K562 (cell line): ENCODE data around the gene MAP7D1. TPM values are rescaled to one million over a fixed set of nuclear protein-coding genes. Genes with fewer than 3 reads are reported as not detected.

Experiments
- ADNP ChIP-seq: fragments of 200-800 bp; sonication (Bioruptor generic); IDR thresholded peaks from 2 replicates; pipeline ENCODE4 v1.6.1; 2016; ENCODE audit warnings: missing genetic modification characterization, missing compliant biosample characterization
- DDX20 ChIP-seq: fragments of 450-650 bp; IDR thresholded peaks from 2 replicates; pipeline ENCODE4 v1.6.1; 2016; ENCODE audit warnings: missing genetic modification characterization, low read depth, mild to moderate bottlenecking, missing compliant biosample characterization, moderate library complexity
- HDAC1 ChIP-seq, 2 experiments: fragments of 450-650 bp; IDR thresholded peaks; 2 replicates each; pipeline ENCODE4 v1.6.1; 2016 to 2017; ENCODE audit warnings: inconsistent platforms in 1 of 2, mild to moderate bottlenecking in 1 of 2, moderate library complexity in 1 of 2
- HDGF ChIP-seq: fragments of 450-650 bp; IDR thresholded peaks from 2 replicates; pipeline ENCODE4 v1.6.1; 2016
- MBD2 ChIP-seq: sonication (generic); IDR thresholded peaks from 2 replicates; pipeline ENCODE4 v1.6.1; 2016; ENCODE audit warnings: low read depth, borderline replicate concordance
- MYBL2 ChIP-seq, 2 experiments: fragments of 450-650 bp in 1 of 2; sonication (generic) in 1 of 2; formaldehyde crosslinking in 1 of 2; IDR thresholded peaks; 2 replicates each; pipeline versions ENCODE4 v1.6.1 to v1.8.1; 2017 to 2022; ENCODE audit warnings: borderline replicate concordance in 1 of 2, inconsistent platforms in 1 of 2, low read depth in 1 of 2, mild to moderate bottlenecking in 1 of 2, missing genetic modification reagents in 1 of 2, moderate library complexity in 1 of 2
- NCOA4 ChIP-seq: fragments of 450-650 bp; IDR thresholded peaks from 2 replicates; pipeline ENCODE4 v1.6.1; 2018; ENCODE audit warnings: mild to moderate bottlenecking; ENCODE audit not compliant: partially characterized antibody
- NFE2 ChIP-seq: IDR thresholded peaks from 2 replicates; pipeline ENCODE4 v1.6.1; 2014; ENCODE audit warnings: antibody characterized with exemption, low read depth
- SOX6 ChIP-seq: fragments of 450-650 bp; IDR thresholded peaks from 2 replicates; pipeline ENCODE4 v1.6.1; 2014; ENCODE audit warnings: mild to moderate bottlenecking
- TCF7 ChIP-seq: sonication (generic); IDR thresholded peaks from 2 replicates; pipeline ENCODE4 v1.6.1; 2016; ENCODE audit warnings: antibody characterized with exemption, borderline replicate concordance
- ZNF217 ChIP-seq: sonication (generic); formaldehyde crosslinking; IDR thresholded peaks from 2 replicates; pipeline ENCODE4 v1.8.0; 2022; ENCODE audit warnings: mild to moderate bottlenecking, missing genetic modification reagents
- ZNF280A ChIP-seq: fragments of 450-650 bp; IDR thresholded peaks from 2 replicates; pipeline ENCODE4 v1.6.1; 2018; ENCODE audit warnings: mild to moderate bottlenecking, low read depth; ENCODE audit not compliant: partially characterized antibody
- ZNF318 ChIP-seq, 2 experiments: fragments of 450-650 bp; IDR thresholded peaks; 2 replicates each; pipeline ENCODE4 v1.6.1; 2016; ENCODE audit warnings: mild to moderate bottlenecking in 2 of 2, borderline replicate concordance in 1 of 2, low read depth in 1 of 2, moderate library complexity in 1 of 2
- polyA plus RNA-seq, 8 experiments: library from polyadenylated mRNA; depleted of rRNA in 4 of 8; stranded (reverse) in 5 of 8; unstranded in 3 of 8; fragments of >200 nt; fragmentation: Nextera tagmentation in 2 of 8; fragmentation: Illumina TruSeq in 1 of 8; extraction: Ambion mirVana in 2 of 8; extraction: Trizol in 1 of 8; gene quantifications; 2 replicates each; pipeline versions ENCODE4 v1.2.1 to v1.2.3, GENCODE V29; 2011 to 2014; ENCODE audit warnings: inconsistent platforms in 1 of 8, missing spikeins in 1 of 8
- total RNA-seq, 7 experiments: library from RNA; depleted of rRNA in 6 of 7; stranded (reverse); fragments of >200 nt in 6 of 7; fragmentation: Illumina TruSeq in 2 of 7; extraction: Trizol in 2 of 7; gene quantifications; 2 replicates each; pipeline versions ENCODE4 v1.2.1 to v1.2.3, GENCODE V29; 2011 to 2021; ENCODE audit warnings: low replicate concordance in 1 of 7

Gene MAP7D1
- total and polyA plus RNA-seq, 9 of the 15 experiments (the other 6 are each of a cell fraction or from before 2014, with no cell fraction given), result 3.6 to 108 (median 34.5) TPM

GRCh38 chr1:36123356-36123755 lies 32.6 kb upstream of the MAP7D1 start (continued):
- TF ChIP-seq ZNF318 (IDR thresholded peaks at IDR 0.05; ENCODE audit: borderline replicate concordance in 1 of 2, low read depth in 1 of 2) (no peak), ZNF217 (CRISPR knock-in tag) (no peak), ZNF280A (no peak), TCF7 (no peak), HDAC1 (IDR thresholded peaks at IDR 0.05) (0 out of 4 replicates have a peak, but pooled peaks of 1 of the 2 experiments have one; percentile 40), MYBL2 (IDR thresholded peaks at IDR 0.05; ENCODE audit: low read depth) (no peak), MYBL2 (CRISPR knock-in tag; IDR thresholded peaks at IDR 0.05; ENCODE audit: borderline replicate concordance) (no peak), DDX20 (tag) (no peak), NCOA4 (no peak), MBD2 (no peak), HDGF (peak; percentile 32; the same call in 1 of the 2 replicates), NFE2 (no peak), SOX6 (no peak), ADNP (tag) (no peak)
